Testis (tissue), 3 donors: ENCODE data around the gene UTP14A. TPM values are rescaled to one million over a fixed set of nuclear protein-coding genes. Genes with fewer than 3 reads are reported as not detected.

Experiments used
- DNase-seq: peaks from one replicate; pipeline ENCODE4 v3.0.0-alpha.2; 2019
- H3K27ac ChIP-seq, 2 donors: fragments of 200-600 bp; sonication (generic); one replicate each; pipeline ENCODE4 v1.5.1; 2019
- H3K27me3 ChIP-seq: fragments of 200-600 bp; sonication (generic); one replicate; pipeline ENCODE4 v1.5.1; 2019
- H3K36me3 ChIP-seq: fragments of 200-600 bp; sonication (generic); one replicate; pipeline ENCODE4 v1.5.1; 2017; ENCODE audit warnings: low read depth; ENCODE audit errors: missing control alignments
- H3K4me1 ChIP-seq: fragments of 200-600 bp; sonication (generic); one replicate; pipeline ENCODE4 v1.5.1; 2019
- H3K4me3 ChIP-seq, 2 donors: fragments of 200-600 bp; sonication (generic); one replicate each; pipeline ENCODE4 v1.5.1; 2017 to 2019
- H3K9me3 ChIP-seq: fragments of 200-600 bp; sonication (generic); one replicate; pipeline ENCODE4 v1.5.1; 2017
- CTCF ChIP-seq, 3 experiments: fragments of 450-650 bp in 2 of 3; fragments of 200-600 bp in 1 of 3; sonication (generic) in 1 of 3; IDR thresholded peaks; one replicate each; pipeline ENCODE4 v1.5.1; 2016 to 2019; ENCODE audit warnings: antibody characterized with exemption in 3 of 3, mild to moderate bottlenecking in 2 of 3, moderate library complexity in 1 of 3
- POLR2A ChIP-seq: fragments of 450-650 bp; IDR thresholded peaks from one replicate; pipeline ENCODE4 v1.6.1; 2017; ENCODE audit warnings: antibody characterized with exemption, mild to moderate bottlenecking, moderate library complexity
- WGBS, 2 donors: methylation state at CpG; one replicate each; pipeline ENCODE4 v1.1.5; 2018; 5-methylcytosine and 5-hydroxymethylcytosine counted together
- intact Hi-C: fragments of 100-400 bp; cut with DNase I; formaldehyde crosslinking; loops from one replicate; pipeline ENCODE4 v1.15.1; 2023; ENCODE audit warnings: low total_unique reads
- polyA plus RNA-seq: library from polyadenylated mRNA; stranded (reverse); fragments of 350-450 nt; fragmentation: Illumina TruSeq; extraction: RNeasy Lipid Tissue Mini Kit (QIAGEN cat#74804); gene quantifications from one replicate; pipeline ENCODE4 v1.2.3, GENCODE V29; 2014; ENCODE audit warnings: low read depth, low replicate concordance; ENCODE audit not compliant: insufficient read depth
- total RNA-seq, 2 donors: library from RNA; depleted of rRNA; stranded (reverse); fragments of >200 nt; gene quantifications; one replicate each; pipeline ENCODE4 v1.2.3, GENCODE V29; 2016

Gene UTP14A
- total and polyA plus RNA-seq, 3 donors from 2014 or later: 4.5 to 4.8 (median 4.6) TPM

GRCh38 chrX:129930941-129931410 lies 25.0 kb downstream of the UTP14A start:
- H3K4me3 ChIP-seq: peak overlapping the region; percentile 53 to 62
- DNase-seq: peak; percentile 26
- peak overlapping the region; percentile 72 to 85 for H3K27ac ChIP-seq
- no peaks in the 10 kb centered on the region for H3K4me1 ChIP-seq
- no peaks in the 10 kb centered on the region for H3K9me3 ChIP-seq
- no peaks in the 10 kb centered on the region for H3K27me3 ChIP-seq
- WGBS, 2 donors: 2 to 6% methylated on average over 9 to 13 of the region's 13 CpGs
- no peaks in the 10 kb centered on the region for H3K36me3 ChIP-seq
- intact Hi-C loops: no loop called here
- TF ChIP-seq POLR2A (no peak), CTCF (IDR thresholded peaks at IDR 0.05) (no peak)

DNA sequence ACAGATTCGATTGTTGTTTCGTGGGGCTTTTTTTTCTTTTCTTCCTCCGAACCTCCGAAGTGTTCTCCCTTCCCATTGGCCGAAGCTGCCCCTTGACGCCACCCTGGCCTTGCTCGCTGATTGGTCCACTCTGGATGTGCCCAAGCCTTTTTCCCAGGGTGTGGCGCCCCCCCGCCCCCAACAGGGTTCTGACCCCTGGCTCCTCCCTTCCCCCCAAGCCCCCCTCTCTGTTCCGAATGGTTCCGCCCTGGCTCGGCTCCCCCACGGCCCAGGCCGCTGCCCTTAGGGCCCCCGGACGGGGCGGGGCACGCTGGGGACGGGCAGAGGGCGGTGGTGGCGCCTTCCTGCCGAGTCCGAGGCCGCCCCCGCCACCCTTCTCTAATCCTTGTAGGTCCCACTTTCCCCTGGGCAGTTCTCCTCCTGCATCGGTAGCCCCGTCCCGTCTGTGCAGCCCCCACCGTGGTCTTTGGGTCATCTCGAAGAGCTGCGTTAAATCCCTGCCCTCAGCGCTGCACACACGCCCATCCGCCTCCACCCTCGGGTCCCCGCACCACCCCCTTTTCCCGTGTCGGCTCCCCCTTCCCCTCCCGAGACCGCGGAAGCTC lies 25.5 kb downstream of the UTP14A start:
- intact Hi-C loops: no loop called here
- H3K27ac ChIP-seq: peak overlapping the region; percentile 72 to 85
- H3K4me3 ChIP-seq: peak overlapping the region; percentile 53 to 62
- no peaks in the 10 kb centered on the region for H3K27me3 ChIP-seq
- no peaks in the 10 kb centered on the region for H3K4me1 ChIP-seq
- WGBS, 2 donors: 0 to 1% methylated on average over 12 to 22 of the region's 41 CpGs
- TF ChIP-seq CTCF (IDR thresholded peaks at IDR 0.05) (no peak), POLR2A (no peak)
- DNase-seq: peak; percentile 93
- H3K9me3 ChIP-seq: no peaks in the 10 kb centered on the region
- no peaks in the 10 kb centered on the region for H3K36me3 ChIP-seq

DNA sequence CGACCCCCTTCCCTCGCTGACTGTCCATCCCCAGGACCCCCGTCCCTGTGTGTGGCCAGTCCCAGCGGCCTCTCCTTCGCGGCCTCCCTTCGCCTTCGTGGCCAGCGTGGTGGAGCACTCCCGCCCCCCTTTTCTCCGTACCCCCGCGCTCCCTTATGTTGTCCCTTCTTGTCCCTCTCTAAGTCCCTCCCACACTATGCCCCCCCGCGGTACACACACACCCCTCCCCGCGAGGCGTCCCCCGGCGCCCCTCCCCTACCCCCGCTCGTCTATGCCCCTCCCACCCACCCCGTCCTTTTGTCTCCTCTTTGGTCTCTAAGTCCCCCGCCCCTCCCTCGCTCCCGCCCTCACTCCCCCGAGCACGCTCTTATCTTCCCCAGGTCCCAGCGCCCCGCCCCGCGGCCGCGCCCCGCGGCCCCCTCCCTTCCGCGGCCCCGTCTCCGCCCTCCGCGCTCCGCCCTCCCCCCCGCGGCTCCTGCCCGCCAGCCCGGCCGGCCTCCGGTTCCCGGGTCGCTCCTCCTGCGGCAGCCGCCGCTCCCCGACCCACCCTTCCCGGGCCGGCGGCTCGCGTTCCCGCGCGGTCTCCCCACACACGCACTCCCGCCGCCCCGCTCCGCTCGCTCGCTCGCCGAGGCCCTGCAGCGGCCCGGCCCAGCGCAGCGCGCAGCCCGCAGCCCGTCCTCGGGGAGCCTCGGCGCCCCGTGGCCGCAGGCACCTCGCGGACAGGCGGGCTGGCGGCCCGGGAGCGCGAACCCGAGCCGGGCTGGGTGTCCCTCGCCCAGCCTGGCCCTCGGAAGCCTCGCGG lies 26.3 kb downstream of the UTP14A start:
- Histone ChIP-seq H3K9me3 (no peaks in the 10 kb centered on the region), H3K4me3 (peak overlapping the region; percentile 53 to 62), H3K4me1 (no peaks in the 10 kb centered on the region), H3K36me3 (no peaks in the 10 kb centered on the region), H3K27me3 (no peaks in the 10 kb centered on the region), H3K27ac (peak overlapping the region; percentile 72 to 85)
- TF ChIP-seq CTCF (IDR thresholded peaks at IDR 0.05): no peak
- TF ChIP-seq POLR2A: no peak
- WGBS, 2 donors: 0 to 1% methylated on average over 11 to 17 of the region's 97 CpGs
- DNase-seq: peak; percentile 92
- intact Hi-C loops: no loop called here

DNA sequence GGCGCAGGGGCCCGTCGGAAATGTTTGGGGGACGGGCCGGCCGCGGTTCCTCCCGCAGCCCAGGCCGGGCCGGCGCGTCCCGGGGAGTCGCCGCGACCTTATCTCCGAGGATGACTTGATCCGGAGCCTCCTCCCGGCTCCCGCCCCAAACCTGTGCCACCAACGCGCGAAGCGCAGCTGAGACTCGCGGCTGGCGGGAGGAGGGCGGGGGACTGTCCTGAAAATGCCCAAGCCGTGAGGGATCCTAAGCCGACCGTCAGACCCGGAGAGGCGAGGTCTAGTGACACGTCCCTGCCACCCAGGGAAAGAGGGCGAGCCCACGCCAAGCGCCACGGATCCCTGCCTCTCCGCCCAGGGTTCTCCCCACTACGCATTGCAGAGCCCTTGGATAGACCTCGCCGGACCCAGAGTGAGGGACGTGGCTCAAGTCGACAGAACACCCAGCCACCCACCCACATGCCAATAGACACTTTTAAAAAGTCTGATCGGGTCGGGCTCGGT lies 26.9 kb downstream of the UTP14A start:
- H3K4me3 ChIP-seq: peak overlapping the region; percentile 20 to 53
- WGBS, 2 donors: 0% methylated on average over 19 of the region's 47 CpGs; no CpG with 5 or more reads in 1 of the 2 donors
- peak overlapping the region in 1 of 2 donors; percentile 68 for H3K27ac ChIP-seq
- no peaks in the 10 kb centered on the region for H3K27me3 ChIP-seq
- intact Hi-C loops: no loop called here
- no peaks in the 10 kb centered on the region for H3K36me3 ChIP-seq
- TF ChIP-seq POLR2A (no peak), CTCF (IDR thresholded peaks at IDR 0.05) (no peak)
- DNase-seq: peak; percentile 28
- H3K9me3 ChIP-seq: no peaks in the 10 kb centered on the region
- H3K4me1 ChIP-seq: no peaks in the 10 kb centered on the region
